A549 (cell line): ENCODE measurements around the gene FAM53B. TPM values are rescaled to one million over a fixed set of nuclear protein-coding genes. Genes with fewer than 3 reads are reported as not detected.

ENCODE experiments used
- ATAC-seq, 2 experiments: fragments of 200-7000 bp in 1 of 2; fragments of >200 bp in 1 of 2; cut with Nextera tagmentation in 1 of 2; cut with Tn5 transposase in 1 of 2; 3 replicates each; pipeline versions ENCODE4 v1.8.0 to v1.9.1; 2018 to 2020; ENCODE audit warnings: mild to moderate bottlenecking in 1 of 2, moderate library complexity in 1 of 2
- CTCF ChIA-PET: fragments of 300-600 bp; sonication (Branson Sonifier 250); formaldehyde crosslinking; extraction: SDS; loops from one replicate; lab custom pipeline; 2021; ENCODE audit warnings: antibody characterized with exemption, inconsistent platforms; lab: Yijun Ruan, JAX
- POLR2A ChIA-PET: fragments of 350-600 bp; formaldehyde crosslinking; extraction: SDS; loops from one replicate; lab custom pipeline; 2021; ENCODE audit warnings: antibody characterized with exemption, inconsistent platforms; lab: Yijun Ruan, JAX
- DNase-seq, 2 experiments: peaks; one replicate each; pipeline versions ENCODE4 v3.0.0 to v3.0.0-alpha.2; 2011 to 2016; ENCODE audit warnings: low read depth in 1 of 2, low spot score in 1 of 2
- FAIRE-seq: peaks from 2 replicates; lab custom pipeline; 2011; peaks lifted over from hg19 to GRCh38; lab: Jason Lieb, UNC
- H3K27ac ChIP-seq, 2 experiments: fragments of >200 bp; sonication (Bioruptor Twin); formaldehyde crosslinking; 3 replicates each; pipeline ENCODE4 v1.5.1; 2016 to 2017
- H3K4me1 ChIP-seq: fragments of >200 bp; sonication (Bioruptor Twin); formaldehyde crosslinking; 3 replicates; pipeline ENCODE4 v1.6.1; 2016
- H3K4me2 ChIP-seq: fragments of >200 bp; sonication (Bioruptor Twin); formaldehyde crosslinking; 3 replicates; pipeline ENCODE4 v1.6.1; 2016
- H3K4me3 ChIP-seq: fragments of >200 bp; sonication (Bioruptor Twin); formaldehyde crosslinking; 3 replicates; pipeline ENCODE4 v1.5.1; 2016
- H3K9me3 ChIP-seq: fragments of >200 bp; sonication (Bioruptor Twin); formaldehyde crosslinking; 3 replicates; pipeline ENCODE4 v1.6.1; 2016
- CBX2 ChIP-seq: fragments of 200-600 bp; sonication (generic); IDR thresholded peaks from 2 replicates; pipeline ENCODE4 v1.6.1; 2016; ENCODE audit warnings: low read depth, mild to moderate bottlenecking, borderline replicate concordance
- EHMT2 ChIP-seq: fragments of 200-600 bp; sonication (generic); IDR thresholded peaks from 2 replicates; pipeline ENCODE4 v1.6.1; 2016; ENCODE audit warnings: antibody characterized with exemption, low read depth, mild to moderate bottlenecking, moderate library complexity
- HMGXB4 ChIP-seq: fragments of 250-450 bp; sonication (Bioruptor Pico); IDR thresholded peaks from 2 replicates; pipeline ENCODE4 v1.5.0; 2021; ENCODE audit warnings: mild to moderate bottlenecking, moderate library complexity, borderline replicate concordance
- MYC ChIP-seq: IDR thresholded peaks from 2 replicates; pipeline ENCODE4 v1.6.1; 2012; ENCODE audit warnings: mild to moderate bottlenecking, inconsistent platforms, low read length, improper control_type of control experiment, borderline replicate concordance
- NFE2L2 ChIP-seq: fragments of 150-350 bp; conservative IDR thresholded peaks from 2 replicates; pipeline ENCODE4 v1.6.1; 2014; ENCODE audit warnings: low read length
- PBX3 ChIP-seq: IDR thresholded peaks from 2 replicates; pipeline ENCODE4 v1.6.1; 2012
- RCOR1 ChIP-seq: fragments of 150-350 bp; IDR thresholded peaks from 2 replicates; pipeline ENCODE4 v1.6.1; 2014; ENCODE audit warnings: antibody characterized with exemption, low read length, low read depth
- REST ChIP-seq: fragments of 200-600 bp; sonication (generic); IDR thresholded peaks from 2 replicates; pipeline ENCODE4 v1.6.1; 2016; ENCODE audit warnings: antibody characterized with exemption, mild to moderate bottlenecking, moderate library complexity
- RNF2 ChIP-seq: fragments of 200-600 bp; sonication (generic); IDR thresholded peaks from 2 replicates; pipeline ENCODE4 v1.6.1; 2016; ENCODE audit warnings: low read depth, mild to moderate bottlenecking, antibody characterized with exemption, moderate library complexity, borderline replicate concordance
- USF2 ChIP-seq: fragments of 450-650 bp; IDR thresholded peaks from 2 replicates; pipeline ENCODE4 v1.6.1; 2014; ENCODE audit warnings: antibody characterized with exemption
- ZFP36 ChIP-seq: fragments of 450-650 bp; IDR thresholded peaks from 2 replicates; pipeline ENCODE4 v1.6.1; 2014; ENCODE audit warnings: borderline replicate concordance; ENCODE audit not compliant: partially characterized antibody
- ZNF302 ChIP-seq: fragments of 250-450 bp; sonication (Bioruptor Pico); IDR thresholded peaks from 2 replicates; pipeline ENCODE4 v1.9.0; 2021; ENCODE audit warnings: inconsistent platforms, mild to moderate bottlenecking, moderate library complexity
- ZSCAN20 ChIP-seq: fragments of 250-450 bp; sonication (Bioruptor Pico); IDR thresholded peaks from 2 replicates; pipeline ENCODE4 v1.8.0; 2022; ENCODE audit warnings: mild to moderate bottlenecking, moderate library complexity
- WGBS: methylation state at CpG from one replicate; pipeline ENCODE4 v1.1.6; 2017; ENCODE audit errors: missing lambda C conversion rate; 5-methylcytosine and 5-hydroxymethylcytosine counted together
- polyA plus RNA-seq, 4 experiments: library from polyadenylated mRNA; depleted of rRNA in 3 of 4; stranded (reverse); fragments of >200 nt; fragmentation: RNase III in 1 of 4; extraction: RNeasy Plus Mini Kit Qiagen cat#74134 plus additional on column Dnase treatment in 1 of 4; gene quantifications; 2 replicates in 3 of 4; 3 replicates in 1 of 4; pipeline ENCODE4 v1.2.3, GENCODE V29; 2011 to 2017

Gene FAM53B
- polyA plus RNA-seq, 2 of the 4 experiments (the other 2 are of a cell fraction), result 5.1 to 8.5 TPM

- TF ChIP-seq REST, result no peak
- no peak for TF ChIP-seq ZNF302
- no peak for TF ChIP-seq ZFP36
- TF ChIP-seq HMGXB4 (CRISPR knock-in tag), result no peak
These were observed 137.4 kb downstream of the FAM53B start (continued) for GRCh38 chr10:124606822-124607221.

- Histone ChIP-seq H3K4me2 (no peak overlapping the region), H3K9me3 (no peaks in the 10 kb centered on the region), H3K27ac (no peak overlapping the region), H3K4me3 (no peak overlapping the region)
- peak in 1 of 2 experiments; percentile 10; a peak in 2 of 6 replicates for ATAC-seq
- no peak for FAIRE-seq
- TF ChIP-seq RNF2, result no peak
- TF ChIP-seq PBX3, result no peak
- TF ChIP-seq EHMT2, result no peak
- TF ChIP-seq, all 56 proteins: peak for 0
- CTCF ChIA-PET, result interaction anchor here (0.6 to 1.5 kb wide), 2 partner anchors 21 to 144 kb away, joined by 3 read pairs; partner anchors contain the start of gene LHPP
- POLR2A ChIA-PET, result no interaction called here
- no peak for DNase-seq
- WGBS, result 72% methylated on average over 16 of the region's 31 CpGs
- H3K4me1 ChIP-seq, result no peaks in the 10 kb centered on the region
These were observed 138.0 kb downstream of the FAM53B start for GRCh38 chr10:124605856-124606812.

- H3K4me1 ChIP-seq, result no peaks in the 10 kb centered on the region
- POLR2A ChIA-PET, result no interaction called here
- CTCF ChIA-PET, result interaction anchor here (0.6 to 1.5 kb wide), 3 partner anchors 11 to 144 kb away, joined by 3 read pairs; partner anchors contain the start of gene LHPP
These were observed 138.7 kb downstream of the FAM53B start for GRCh38 chr10:124605481-124605855.

More at GRCh38 chr10:124605481-124605855, 138.7 kb downstream of the FAM53B start:
- 90% methylated on average over 5 of the region's 5 CpGs for WGBS
- no peak overlapping the region for H3K4me2 ChIP-seq
- no peak overlapping the region for H3K4me3 ChIP-seq
- FAIRE-seq (no peak), DNase-seq (no peak), ATAC-seq (no peak)
- TF ChIP-seq ZSCAN20 (CRISPR knock-in tag), result no peak
- no peak for TF ChIP-seq USF2
- TF ChIP-seq MYC, result no peak
- no peak for TF ChIP-seq NFE2L2
- no peak for TF ChIP-seq CBX2
- no peak for TF ChIP-seq RCOR1
- peak; percentile 20 for TF ChIP-seq ZFP36
- no peak overlapping the region for H3K27ac ChIP-seq
- H3K9me3 ChIP-seq, result no peaks in the 10 kb centered on the region
